K562 (cell line): ENCODE results near the gene FPGS. TPM values are rescaled to one million over a fixed set of nuclear protein-coding genes. Genes with fewer than 3 reads are reported as not detected.

Source experiments
- CC2D1A ChIP-seq: fragments of 450-650 bp; IDR thresholded peaks from 2 replicates; pipeline ENCODE4 v1.6.1; 2017; ENCODE audit warnings: mild to moderate bottlenecking
- ETS1 ChIP-seq: conservative IDR thresholded peaks from 2 replicates; pipeline ENCODE4 v1.6.1; 2011; ENCODE audit warnings: low read depth, mild to moderate bottlenecking, low read length; ENCODE audit not compliant: control insufficient read depth
- FUS ChIP-seq: fragments of 200-400 bp; formaldehyde crosslinking; optimal IDR thresholded peaks from 2 replicates; pipeline ENCODE3; 2017; ENCODE audit warnings: low read depth, low read length
- MIER1 ChIP-seq: fragments of 450-650 bp; IDR thresholded peaks from 2 replicates; pipeline ENCODE4 v1.6.1; 2016; ENCODE audit warnings: antibody characterized with exemption, mild to moderate bottlenecking, low read depth
- MXD1 ChIP-seq: fragments of 250-450 bp; sonication (Bioruptor Pico); IDR thresholded peaks from 2 replicates; pipeline ENCODE4 v1.8.0; 2021; ENCODE audit warnings: borderline replicate concordance, mild to moderate bottlenecking, moderate library complexity; ENCODE audit not compliant: poor library complexity, severe bottlenecking
- NFYB ChIP-seq: IDR thresholded peaks from 2 replicates; pipeline ENCODE4 v1.6.1; 2011; ENCODE audit warnings: mild to moderate bottlenecking, moderate library complexity; ENCODE audit not compliant: insufficient read length; ENCODE audit errors: extremely low read depth
- PHF8 ChIP-seq: fragments of 200-600 bp; sonication (generic); IDR thresholded peaks from 2 replicates; pipeline ENCODE4 v1.6.1; 2012; ENCODE audit warnings: mixed run types, mild to moderate bottlenecking, inconsistent platforms, low read length, moderate library complexity, borderline replicate concordance
- POLR2H ChIP-seq: IDR thresholded peaks from 2 replicates; pipeline ENCODE4 v1.6.1; 2016; ENCODE audit warnings: missing genetic modification characterization, low read depth, mild to moderate bottlenecking, control low read depth, missing compliant biosample characterization, moderate library complexity
- SMAD4 ChIP-seq: fragments of 250-450 bp; sonication (Bioruptor Pico); conservative IDR thresholded peaks from 2 replicates; pipeline ENCODE4 v1.8.0; 2021; ENCODE audit warnings: inconsistent platforms, mild to moderate bottlenecking, moderate library complexity
- STAG1 ChIP-seq: sonication (generic); formaldehyde crosslinking; IDR thresholded peaks from 2 replicates; pipeline ENCODE4 v1.5.0; 2020; ENCODE audit warnings: missing genetic modification reagents, borderline replicate concordance
- USF1 ChIP-seq: sonication (generic); formaldehyde crosslinking; IDR thresholded peaks from 2 replicates; pipeline ENCODE4 v1.9.0; 2022; ENCODE audit warnings: mild to moderate bottlenecking, missing genetic modification reagents
- XRCC5 ChIP-seq: fragments of 200-400 bp; formaldehyde crosslinking; IDR thresholded peaks from 2 replicates; pipeline ENCODE4 v1.6.1; 2017; ENCODE audit warnings: low read depth, mild to moderate bottlenecking, low read length
- ZNF217 ChIP-seq: sonication (generic); formaldehyde crosslinking; IDR thresholded peaks from 2 replicates; pipeline ENCODE4 v1.8.0; 2022; ENCODE audit warnings: mild to moderate bottlenecking, missing genetic modification reagents
- ZNF263 ChIP-seq: sonication (generic); formaldehyde crosslinking; IDR thresholded peaks from 2 replicates; pipeline ENCODE4 v1.8.0; 2022; ENCODE audit warnings: mild to moderate bottlenecking, missing genetic modification reagents, borderline replicate concordance
- ZNF318 ChIP-seq, 2 experiments: fragments of 450-650 bp; IDR thresholded peaks; 2 replicates each; pipeline ENCODE4 v1.6.1; 2016; ENCODE audit warnings: mild to moderate bottlenecking in 2 of 2, borderline replicate concordance in 1 of 2, low read depth in 1 of 2, moderate library complexity in 1 of 2
- polyA plus RNA-seq, 8 experiments: library from polyadenylated mRNA; depleted of rRNA in 4 of 8; stranded (reverse) in 5 of 8; unstranded in 3 of 8; fragments of >200 nt; fragmentation: Nextera tagmentation in 2 of 8; fragmentation: Illumina TruSeq in 1 of 8; extraction: Ambion mirVana in 2 of 8; extraction: Trizol in 1 of 8; gene quantifications; 2 replicates each; pipeline versions ENCODE4 v1.2.1 to v1.2.3, GENCODE V29; 2011 to 2014; ENCODE audit warnings: inconsistent platforms in 1 of 8, missing spikeins in 1 of 8
- total RNA-seq, 7 experiments: library from RNA; depleted of rRNA in 6 of 7; stranded (reverse); fragments of >200 nt in 6 of 7; fragmentation: Illumina TruSeq in 2 of 7; extraction: Trizol in 2 of 7; gene quantifications; 2 replicates each; pipeline versions ENCODE4 v1.2.1 to v1.2.3, GENCODE V29; 2011 to 2021; ENCODE audit warnings: low replicate concordance in 1 of 7

Gene FPGS
- total and polyA plus RNA-seq, 9 of the 15 experiments (the other 6 are each of a cell fraction or from before 2014, with no cell fraction given): 0.84 to 86.4 (median 59.2) TPM

- TF ChIP-seq POLR2H (tag): peak; percentile 65
- peak; percentile 80 for TF ChIP-seq ETS1
- 0 out of 2 replicates have a peak, but pooled peaks have one; percentile 23 for TF ChIP-seq CC2D1A
- no peak for TF ChIP-seq FUS
- TF ChIP-seq ZNF217 (CRISPR knock-in tag): no peak
- no peak for TF ChIP-seq NFYB
- peak; percentile 95 for TF ChIP-seq MXD1
- TF ChIP-seq ZNF318 (IDR thresholded peaks at IDR 0.05; ENCODE audit: borderline replicate concordance in 1 of 2, low read depth in 1 of 2): no peak
- TF ChIP-seq STAG1 (CRISPR knock-in tag): no peak
- TF ChIP-seq SMAD4: peak; percentile 71; the same call in 1 of the 2 replicates
- TF ChIP-seq XRCC5: 0 out of 2 replicates have a peak, but pooled peaks have one; percentile 46
- peak; percentile 93; the same call in 1 of the 2 replicates for TF ChIP-seq PHF8
- peak; percentile 22; the same call in 1 of the 2 replicates for TF ChIP-seq ZNF263 (CRISPR knock-in tag)
- peak; percentile 61; the same call in 1 of the 2 replicates for TF ChIP-seq USF1 (CRISPR knock-in tag)
- TF ChIP-seq MIER1: no peak
Observed at GRCh38 chr9:127802576-127803443, at the start of gene FPGS (continued).
